Measurements from ENCODE around the gene ITPR3. TPM values are rescaled to one million over a fixed set of nuclear protein-coding genes. Genes with fewer than 3 reads are reported as not detected.

The ITPR3 gene
- total RNA-seq, 6 donors from 2014 or later = 95.6 to 179 (median 137) TPM

GRCh38 chr6:33683576-33684427 is 62.7 kb downstream of the ITPR3 start:
- 89 to 97% methylated on average over 11 to 13 of the region's 19 CpGs for WGBS, 2 donors
- H3K4me3 ChIP-seq = no peak overlapping the region
- no peak for ATAC-seq (ENCODE audit: low FRiP score in 2 of 2)

GRCh38 chr6:33684428-33684896 is 63.3 kb downstream of the ITPR3 start:
- ATAC-seq (ENCODE audit: low FRiP score in 2 of 2) = no peak
- TF ChIP-seq CTCF (IDR thresholded peaks at IDR 0.05) (no peak), EP300 (IDR thresholded peaks at IDR 0.05) (no peak), POLR2A (IDR thresholded peaks at IDR 0.05) (no peak), POLR2AphosphoS5 (IDR thresholded peaks at IDR 0.05) (no peak)
- H3K4me3 ChIP-seq = no peak overlapping the region
- H3K9me3 ChIP-seq = no peaks in the 10 kb centered on the region
- DNase-seq = peak in 1 of 2 donors; percentile 75
- H3K36me3 ChIP-seq = peaks cover 35 to 99% (median 91%) of the 10 kb centered on the region in 4 donors
- H3K4me1 ChIP-seq = no peaks in the 10 kb centered on the region
- 94 to 95% methylated on average over 12 to 16 of the region's 16 CpGs for WGBS, 2 donors
- no peaks in the 10 kb centered on the region for H3K27me3 ChIP-seq
- no peak overlapping the region for H3K27ac ChIP-seq

More at GRCh38 chr6:33683576-33684427, 62.7 kb downstream of the ITPR3 start:
- Histone ChIP-seq H3K4me1 (no peaks in the 10 kb centered on the region), H3K9me3 (no peaks in the 10 kb centered on the region), H3K27ac (peak overlapping the region in 1 of 4 donors; percentile 15), H3K36me3 (peaks cover 39 to 99% (median 92%) of the 10 kb centered on the region in 4 donors), H3K27me3 (no peaks in the 10 kb centered on the region)
- TF ChIP-seq POLR2AphosphoS5 (IDR thresholded peaks at IDR 0.05) (no peak), CTCF (IDR thresholded peaks at IDR 0.05) (no peak), EP300 (IDR thresholded peaks at IDR 0.05) (no peak), POLR2A (IDR thresholded peaks at IDR 0.05) (no peak)
- peak in 1 of 2 donors; percentile 40 for DNase-seq

GRCh38 chr6:33684983-33685382 is 63.9 kb downstream of the ITPR3 start:
- TF ChIP-seq POLR2A (IDR thresholded peaks at IDR 0.05) (no peak), EP300 (IDR thresholded peaks at IDR 0.05) (no peak), CTCF (IDR thresholded peaks at IDR 0.05) (no peak), POLR2AphosphoS5 (IDR thresholded peaks at IDR 0.05) (no peak)
- H3K27ac ChIP-seq = no peak overlapping the region
- no peaks in the 10 kb centered on the region for H3K4me1 ChIP-seq
- DNase-seq (peak in 1 of 2 donors; percentile 66), ATAC-seq (ENCODE audit: low FRiP score in 2 of 2) (no peak)
- H3K9me3 ChIP-seq = no peaks in the 10 kb centered on the region
- no peak overlapping the region for H3K4me3 ChIP-seq
- no peaks in the 10 kb centered on the region for H3K27me3 ChIP-seq
- H3K36me3 ChIP-seq = peaks cover 35 to 99% (median 90%) of the 10 kb centered on the region in 4 donors
- WGBS, 2 donors = 93 to 99% methylated on average over 6 of the region's 7 CpGs

GRCh38 chr6:33685411-33686224 is 64.5 kb downstream of the ITPR3 start:
- peak in 1 of 2 donors; percentile 77 for DNase-seq
- Histone ChIP-seq H3K36me3 (peaks cover 30 to 99% (median 91%) of the 10 kb centered on the region in 4 donors), H3K9me3 (no peaks in the 10 kb centered on the region), H3K4me3 (no peak overlapping the region), H3K27me3 (no peaks in the 10 kb centered on the region), H3K4me1 (no peaks in the 10 kb centered on the region), H3K27ac (no peak overlapping the region)
- TF ChIP-seq EP300 (IDR thresholded peaks at IDR 0.05) (no peak), POLR2AphosphoS5 (IDR thresholded peaks at IDR 0.05) (no peak), CTCF (IDR thresholded peaks at IDR 0.05) (no peak)
- no peak for ATAC-seq (ENCODE audit: low FRiP score in 2 of 2)
- WGBS, 2 donors = 93 to 96% methylated on average over 15 to 37 of the region's 38 CpGs
